SK-N-SH treated with all-trans-retinoic acid at 6 μM for 48 hours (cell line): ENCODE results near the gene ZBTB7C.

ENCODE experiments used
- ATAC-seq: fragments of 200-7000 bp; cut with Tn5 transposase; 3 replicates; pipeline ENCODE4 v1.9.1; 2020; ENCODE audit warnings: mild to moderate bottlenecking, moderate library complexity
- ARNTL ChIP-seq: fragments of 450-650 bp; formaldehyde crosslinking; IDR thresholded peaks from 2 replicates; pipeline ENCODE4 v1.5.0; 2020; ENCODE audit warnings: low read depth, mild to moderate bottlenecking, moderate library complexity, borderline replicate concordance
- BACH2 ChIP-seq: fragments of 250-450 bp; sonication (Bioruptor Pico); IDR thresholded peaks from 2 replicates; pipeline ENCODE4 v1.9.0; 2021; ENCODE audit warnings: mild to moderate bottlenecking, borderline replicate concordance
- CREB5 ChIP-seq: fragments of 250-450 bp; sonication (Bioruptor Pico); IDR thresholded peaks from 2 replicates; pipeline ENCODE4 v1.5.1; 2020; ENCODE audit warnings: low read depth, mild to moderate bottlenecking, moderate library complexity
- CSDC2 ChIP-seq: fragments of 250-450 bp; sonication (Bioruptor Pico); IDR thresholded peaks from 2 replicates; pipeline ENCODE4 v1.5.0; 2020; ENCODE audit warnings: mild to moderate bottlenecking, moderate library complexity
- CSRNP3 ChIP-seq: fragments of 250-450 bp; sonication (Bioruptor Pico); IDR thresholded peaks from 2 replicates; pipeline ENCODE4 v1.5.1; 2021; ENCODE audit warnings: mild to moderate bottlenecking, moderate library complexity
- ESRRG ChIP-seq: fragments of 250-450 bp; sonication (Bioruptor Pico); IDR thresholded peaks from 2 replicates; pipeline ENCODE4 v1.6.1; 2021; ENCODE audit warnings: mild to moderate bottlenecking
- GLIS3 ChIP-seq: fragments of 250-450 bp; sonication (Bioruptor Pico); IDR thresholded peaks from 2 replicates; pipeline ENCODE4 v1.5.0; 2020; ENCODE audit warnings: mild to moderate bottlenecking, moderate library complexity
- ISL1 ChIP-seq: fragments of 250-450 bp; sonication (Bioruptor Pico); IDR thresholded peaks from 2 replicates; pipeline ENCODE4 v2.1.2; 2022; ENCODE audit warnings: mild to moderate bottlenecking, moderate library complexity
- OSR1 ChIP-seq: fragments of 250-450 bp; sonication (Bioruptor Pico); IDR thresholded peaks from 2 replicates; pipeline ENCODE4 v1.8.0; 2022; ENCODE audit warnings: moderate library complexity, mild to moderate bottlenecking, inconsistent platforms
- PATZ1 ChIP-seq: fragments of 250-450 bp; sonication (Bioruptor Pico); IDR thresholded peaks from 2 replicates; pipeline ENCODE4 v1.8.0; 2020; ENCODE audit warnings: mild to moderate bottlenecking, moderate library complexity, borderline replicate concordance
- POU6F1 ChIP-seq: fragments of 250-450 bp; sonication (Bioruptor Pico); IDR thresholded peaks from 2 replicates; pipeline ENCODE4 v1.8.0; 2021; ENCODE audit warnings: low read depth, mild to moderate bottlenecking, moderate library complexity, borderline replicate concordance
- PPARA ChIP-seq: fragments of 250-450 bp; sonication (Bioruptor Pico); IDR thresholded peaks from 2 replicates; pipeline ENCODE4 v1.5.0; 2020; ENCODE audit warnings: mild to moderate bottlenecking, borderline replicate concordance
- RARB ChIP-seq: fragments of 250-450 bp; sonication (Bioruptor Pico); IDR thresholded peaks from 2 replicates; pipeline ENCODE4 v1.8.0; 2021; ENCODE audit warnings: mild to moderate bottlenecking, moderate library complexity
- SNAI2 ChIP-seq: fragments of 250-450 bp; sonication (Bioruptor Pico); IDR thresholded peaks from 2 replicates; pipeline ENCODE4 v1.5.0; 2020; ENCODE audit warnings: mild to moderate bottlenecking, moderate library complexity
- TCF4 ChIP-seq: fragments of 250-450 bp; sonication (Bioruptor Pico); IDR thresholded peaks from 2 replicates; pipeline ENCODE4 v1.8.0; 2021; ENCODE audit warnings: mild to moderate bottlenecking, moderate library complexity, borderline replicate concordance
- TOX ChIP-seq: fragments of 250-450 bp; sonication (Bioruptor Pico); IDR thresholded peaks from 2 replicates; pipeline ENCODE4 v1.8.0; 2021; ENCODE audit warnings: mild to moderate bottlenecking, moderate library complexity, borderline replicate concordance
- TSHZ2 ChIP-seq: fragments of 250-450 bp; sonication (Bioruptor Pico); IDR thresholded peaks from 2 replicates; pipeline ENCODE4 v1.5.0; 2020; ENCODE audit warnings: mild to moderate bottlenecking, moderate library complexity
- ZC3H10 ChIP-seq: fragments of 250-450 bp; sonication (Bioruptor Pico); IDR thresholded peaks from 2 replicates; pipeline ENCODE4 v1.5.1; 2021; ENCODE audit warnings: mild to moderate bottlenecking, moderate library complexity
- ZFP3 ChIP-seq: fragments of 250-450 bp; sonication (Bioruptor Pico); IDR thresholded peaks from 2 replicates; pipeline ENCODE4 v1.5.0; 2020; ENCODE audit warnings: mild to moderate bottlenecking, moderate library complexity
- ZFP30 ChIP-seq: fragments of 450-650 bp; formaldehyde crosslinking; IDR thresholded peaks from 2 replicates; pipeline ENCODE4 v1.5.0; 2022; ENCODE audit warnings: mild to moderate bottlenecking, moderate library complexity
- ZNF565 ChIP-seq: fragments of 450-650 bp; formaldehyde crosslinking; conservative IDR thresholded peaks from 2 replicates; pipeline ENCODE4 v1.5.0; 2020; ENCODE audit warnings: low read depth, mild to moderate bottlenecking, moderate library complexity
- ZNF8 ChIP-seq: fragments of 450-650 bp; formaldehyde crosslinking; IDR thresholded peaks from 2 replicates; pipeline ENCODE4 v1.5.0; 2020; ENCODE audit warnings: mild to moderate bottlenecking, moderate library complexity

Gene ZBTB7C

GRCh38 chr18:48321121-48321520 lies 88.1 kb downstream of the ZBTB7C start:
- TF ChIP-seq POU6F1 (CRISPR knock-in tag): no peak
- no peak for ATAC-seq

- TF ChIP-seq CSRNP3 (CRISPR knock-in tag): no peak
- TF ChIP-seq SNAI2 (CRISPR knock-in tag): no peak
- no peak for TF ChIP-seq RARB (CRISPR knock-in tag)
- no peak for TF ChIP-seq ZC3H10 (CRISPR knock-in tag)
- TF ChIP-seq TCF4 (CRISPR knock-in tag): no peak
- TF ChIP-seq ESRRG: no peak
- no peak for TF ChIP-seq TSHZ2 (CRISPR knock-in tag)
- no peak for TF ChIP-seq POU6F1 (CRISPR knock-in tag)
- no peak for TF ChIP-seq ZFP30 (CRISPR knock-in tag)
- TF ChIP-seq ARNTL: no peak
- TF ChIP-seq ZNF8: no peak
- ATAC-seq: no peak; the same call in 2 of the 3 replicates
These were observed 88.6 kb downstream of the ZBTB7C start for GRCh38 chr18:48320639-48320945.

- 0 out of 2 replicates have a peak, but pooled peaks have one; percentile 25 for TF ChIP-seq CSDC2 (CRISPR knock-in tag)
- TF ChIP-seq GLIS3 (CRISPR knock-in tag): no peak
- TF ChIP-seq CREB5 (CRISPR knock-in tag): no peak
- TF ChIP-seq ZFP30 (CRISPR knock-in tag): no peak
- TF ChIP-seq, all 23 proteins: peak for 1
These were observed 89.2 kb downstream of the ZBTB7C start for GRCh38 chr18:48319801-48320638.

GRCh38 chr18:48318436-48318835 lies 90.7 kb downstream of the ZBTB7C start:
- TF ChIP-seq CREB5 (CRISPR knock-in tag) (no peak), CSRNP3 (CRISPR knock-in tag) (no peak), PPARA (CRISPR knock-in tag) (no peak), ARNTL (no peak), ISL1 (CRISPR knock-in tag) (no peak), RARB (CRISPR knock-in tag) (no peak), TOX (no peak), PATZ1 (CRISPR knock-in tag) (no peak), ZNF8 (no peak), BACH2 (CRISPR knock-in tag) (no peak), ZFP30 (CRISPR knock-in tag) (no peak), OSR1 (no peak), ZNF565 (CRISPR knock-in tag) (no peak), ZFP3 (CRISPR knock-in tag) (no peak), ESRRG (no peak)
- TF ChIP-seq, all 23 proteins: peak for 0
- no peak for ATAC-seq

More at GRCh38 chr18:48319801-48320638, 89.2 kb downstream of the ZBTB7C start:
- peak; percentile 86 for ATAC-seq
